Aorta (tissue), 5 donors: ENCODE measurements around the gene SULT2A1. TPM values are rescaled to one million over a fixed set of nuclear protein-coding genes. Genes with fewer than 3 reads are reported as not detected.
A peak's percentile ranks its signal among the peaks of the same experiment; 100 is the strongest.

Source experiments
- ATAC-seq: fragments of 200-7000 bp; cut with Tn5 transposase; one replicate; pipeline ENCODE4 v1.9.1; 2022; ENCODE audit warnings: moderate library complexity; ENCODE audit not compliant: low FRiP score
- DNase-seq, 2 donors: peaks; one replicate each; pipeline ENCODE4 v3.0.0-alpha.2; 2020
- H3K27ac ChIP-seq, 2 donors: one replicate each; pipeline ENCODE4 v1.5.1; 2013; ENCODE audit warnings: low read length in 2 of 2, mild to moderate bottlenecking in 2 of 2, moderate library complexity in 2 of 2, control low read depth in 1 of 2, inconsistent platforms in 1 of 2, low read depth in 1 of 2
- H3K27me3 ChIP-seq, 2 donors: one replicate each; pipeline ENCODE4 v1.6.1; 2013; ENCODE audit warnings: control low read depth in 1 of 2, low read length in 1 of 2, mild to moderate bottlenecking in 1 of 2, moderate library complexity in 1 of 2; ENCODE audit not compliant: insufficient read depth in 2 of 2, control insufficient read depth in 1 of 2
- H3K36me3 ChIP-seq, 2 donors: one replicate each; pipeline ENCODE4 v1.6.1; 2013; ENCODE audit warnings: control low read depth in 1 of 2, low read length in 1 of 2, mild to moderate bottlenecking in 1 of 2; ENCODE audit not compliant: insufficient read depth in 2 of 2, control insufficient read depth in 1 of 2
- H3K4me1 ChIP-seq, 2 donors: one replicate each; pipeline ENCODE4 v1.6.1; 2013; ENCODE audit warnings: low read length in 2 of 2, control low read depth in 1 of 2, mild to moderate bottlenecking in 1 of 2, moderate library complexity in 1 of 2; ENCODE audit not compliant: insufficient read depth in 2 of 2, control insufficient read depth in 1 of 2
- H3K4me3 ChIP-seq, 2 donors: one replicate each; pipeline ENCODE4 v1.5.1; 2013; ENCODE audit warnings: low read length in 2 of 2, control low read depth in 1 of 2, mild to moderate bottlenecking in 1 of 2
- H3K9me3 ChIP-seq: one replicate; pipeline ENCODE4 v1.6.1; 2013; ENCODE audit warnings: mild to moderate bottlenecking, low read length; ENCODE audit not compliant: control insufficient read depth
- WGBS, 2 donors: extraction: QIAGEN DNeasy Blood & Tissue Kit; methylation state at CpG; one replicate each; pipeline ENCODE4 v1.1.7; 2013; 5-methylcytosine and 5-hydroxymethylcytosine counted together
- intact Hi-C, 2 donors: fragments of 100-400 bp; cut with DNase I; formaldehyde crosslinking; loops; one replicate each; pipeline versions ENCODE4 v1.14.2 to v1.15.0; 2022
- polyA plus RNA-seq, 2 donors: library from polyadenylated mRNA; stranded (reverse); fragments of 200-250 nt; gene quantifications; one replicate each; pipeline ENCODE4 v1.2.3, GENCODE V29; 2013
- total RNA-seq, 2 donors: library from RNA; stranded (reverse); fragmentation: NEBNext Ultra II Directional; extraction: Animal tissue kit (Norgen Biotek cat#: 25700); gene quantifications; one replicate each; pipeline ENCODE4 v1.2.1, GENCODE V29; 2021
- donor health status: healthy with polysubstance abuse.
- donor health status: Bipolar disorder and iron deficiency.
- donor health status: DM: no; HTN: no; CAD: no.
- donor health status: DM: no; HTN: no; CAD: no.
- donor health status: DM: yes; HTN: yes; CAD: no.

SULT2A1 gene
- total and polyA plus RNA-seq, 4 donors: 23.7 TPM; not detected in 3

DNA sequence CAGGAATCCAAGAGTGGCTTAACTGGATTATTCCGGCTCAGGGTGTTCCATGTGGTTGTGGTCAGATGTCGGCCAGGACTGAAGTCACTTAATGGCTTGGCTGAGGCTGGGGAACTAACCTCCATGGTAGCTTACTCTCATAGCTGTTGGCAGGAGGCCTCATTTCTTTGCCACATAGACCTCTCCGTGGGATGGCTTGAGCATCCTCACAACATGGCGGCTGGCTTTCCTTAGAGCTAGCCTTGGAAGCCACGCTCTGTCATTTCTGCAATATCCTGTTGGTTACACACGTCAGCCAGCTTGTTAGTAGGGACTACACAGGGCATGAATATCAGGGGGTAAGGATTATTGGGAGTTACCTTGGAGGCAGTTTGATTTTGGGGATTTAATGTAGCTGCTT lies 59.3 kb downstream of the SULT2A1 start:
- no peak for ATAC-seq
- no peak overlapping the region for H3K27ac ChIP-seq
- H3K4me3 ChIP-seq: no peak overlapping the region
- intact Hi-C loops: no loop called here
- no peaks in the 10 kb centered on the region for H3K27me3 ChIP-seq
- H3K4me1 ChIP-seq: no peaks in the 10 kb centered on the region
- peak; percentile 12 to 20 for DNase-seq
- 85 to 90% methylated on average over 6 of the region's 6 CpGs for WGBS, 2 donors
- no peaks in the 10 kb centered on the region for H3K36me3 ChIP-seq
- peaks cover 3% of the 10 kb centered on the region for H3K9me3 ChIP-seq

DNA sequence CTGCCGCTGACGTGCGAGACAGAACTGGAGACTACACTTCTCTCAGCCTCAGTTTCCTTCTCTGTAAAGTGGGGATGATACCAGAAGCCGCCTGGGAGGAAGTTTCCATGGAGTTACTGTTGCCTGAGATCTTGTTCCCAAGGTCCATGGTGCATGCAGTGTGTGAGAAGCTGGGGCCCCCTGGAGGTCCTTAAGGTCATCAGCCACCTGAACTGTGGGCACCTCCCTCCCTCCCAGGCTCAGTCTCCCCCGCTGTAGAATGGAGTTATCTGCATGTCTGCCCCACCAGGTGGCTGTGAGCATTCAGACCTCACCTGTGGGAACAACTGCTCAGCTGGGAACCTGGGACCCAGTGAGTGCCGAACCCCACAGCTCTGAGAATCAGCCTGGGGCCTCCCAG lies 61.7 kb downstream of the SULT2A1 start:
- WGBS, 2 donors: 76 to 78% methylated on average over 6 of the region's 6 CpGs
- H3K27me3 ChIP-seq: no peaks in the 10 kb centered on the region
- H3K27ac ChIP-seq: no peak overlapping the region
- H3K9me3 ChIP-seq: peaks cover 3% of the 10 kb centered on the region
- H3K4me3 ChIP-seq: no peak overlapping the region
- no peaks in the 10 kb centered on the region for H3K36me3 ChIP-seq
- intact Hi-C loops: no loop called here
- peak in 1 of 2 donors; percentile 33 for DNase-seq
- no peak for ATAC-seq
- no peaks in the 10 kb centered on the region for H3K4me1 ChIP-seq

DNA sequence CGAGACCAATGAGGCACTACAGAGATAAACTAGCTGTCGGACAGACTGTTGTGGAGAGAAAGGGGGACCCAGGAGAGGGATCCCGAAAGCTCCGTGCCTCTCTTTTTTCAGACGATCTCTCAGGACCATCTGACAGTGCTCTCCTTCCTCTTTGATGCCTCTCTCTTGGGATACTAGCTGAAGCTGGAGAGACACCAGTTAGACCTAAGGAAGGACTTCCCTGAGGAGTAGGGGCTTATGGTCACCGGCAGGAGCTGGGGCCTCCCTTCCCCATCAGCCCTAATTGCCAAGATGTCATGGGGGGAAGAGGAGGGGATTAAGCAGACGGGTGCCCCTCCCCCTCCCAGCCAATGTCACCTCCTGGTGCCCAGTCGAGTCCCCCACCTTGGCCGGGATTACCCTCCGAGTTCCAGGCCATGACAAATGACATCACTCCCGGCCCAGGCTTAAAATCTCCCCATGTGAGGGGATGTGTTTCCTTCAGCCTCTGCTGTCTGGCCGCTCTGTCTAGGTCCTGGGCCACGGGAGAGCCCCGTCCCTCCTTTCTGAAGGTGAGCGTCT lies 64.6 kb downstream of the SULT2A1 start, which contains the start of gene CRX:
TSS of gene CRX (plus strand) at position 478 of the 561 bp plus-strand sequence. CDS start 12,507 bp downstream, outside the sequence.
- Histone ChIP-seq H3K9me3 (no peaks in the 10 kb centered on the region), H3K4me1 (no peaks in the 10 kb centered on the region), H3K4me3 (no peak within 1 kb of the TSS), H3K36me3 (no peaks in the 10 kb centered on the region), H3K27me3 (no peaks in the 10 kb centered on the region), H3K27ac (no peak within 1 kb of the TSS)
- WGBS, 2 donors: 39 to 41% methylated on average over 15 of the region's 15 CpGs
- ATAC-seq (no peak), DNase-seq (peak; percentile 29 to 39)
- intact Hi-C loops: no loop called here

Other genes with a start within 250 kb of the SULT2A1 start
- gene EHD2, start 172.9 kb downstream of the SULT2A1 start, total RNA-seq: 100 to 1,000 TPM; 170 to 189 TPM
- gene EHD2, start 172.9 kb downstream of the SULT2A1 start, polyA plus RNA-seq: 100 to 1,000 TPM in 1 of 2 donors, 10 to 100 TPM in 1; 38.4 to 121 TPM
- gene NOP53, start 140.8 kb downstream of the SULT2A1 start, total RNA-seq: 100 to 1,000 TPM; 214 to 319 TPM
- 100 to 1,000 TPM; 446 to 680 TPM for gene NOP53, start 140.8 kb downstream of the SULT2A1 start, polyA plus RNA-seq
- 100 to 1,000 TPM; 319 to 453 TPM for gene SELENOW, start 107.6 kb downstream of the SULT2A1 start, total RNA-seq
- gene SELENOW, start 107.6 kb downstream of the SULT2A1 start, polyA plus RNA-seq: 1,000 to 10,000 TPM; 1,063 to 1,551 TPM
- not detected for gene TPRX1, start 81.8 kb downstream of the SULT2A1 start, total RNA-seq
- not detected for gene TPRX1, start 81.8 kb downstream of the SULT2A1 start, polyA plus RNA-seq
- gene CRX, start 64.4 kb downstream of the SULT2A1 start, total RNA-seq: not detected
- under 1 TPM in 1 of 2 donors, not detected in 1; 0.25 TPM for gene CRX, start 64.4 kb downstream of the SULT2A1 start, polyA plus RNA-seq
- not detected for gene TPRX2, start 27.1 kb downstream of the SULT2A1 start, total RNA-seq
- not detected for gene TPRX2, start 27.1 kb downstream of the SULT2A1 start, polyA plus RNA-seq
- gene BSPH1, start 105.9 kb upstream of the SULT2A1 start, total RNA-seq: not detected
- not detected for gene BSPH1, start 105.9 kb upstream of the SULT2A1 start, polyA plus RNA-seq
- not detected for gene ELSPBP1, start 108.3 kb upstream of the SULT2A1 start, total RNA-seq
- under 1 TPM in 1 of 2 donors, not detected in 1; 0.74 TPM for gene ELSPBP1, start 108.3 kb upstream of the SULT2A1 start, polyA plus RNA-seq
- gene CABP5, start 157.8 kb upstream of the SULT2A1 start, total RNA-seq: not detected
- not detected for gene CABP5, start 157.8 kb upstream of the SULT2A1 start, polyA plus RNA-seq
- gene PLA2G4C, start 224.5 kb upstream of the SULT2A1 start, total RNA-seq: 10 to 100 TPM; 19.8 to 60.1 TPM
- gene PLA2G4C, start 224.5 kb upstream of the SULT2A1 start, polyA plus RNA-seq: 10 to 100 TPM in 1 of 2 donors, 1 to 10 TPM in 1; 6.8 to 45.8 TPM